Amniotic epithelial cell (primary cell): Measurements from ENCODE around the gene ENPP4.
"Not testable (repeated sequence)": the region's sequence is repeated elsewhere in the genome, so short reads cannot be mapped to it uniquely, and the experiment has no call there.

Experiments
- DNase-seq: peaks from one replicate; pipeline ENCODE4 v3.0.0-alpha.2; 2010; ENCODE audit warnings: low read depth

Gene ENPP4, protein sequence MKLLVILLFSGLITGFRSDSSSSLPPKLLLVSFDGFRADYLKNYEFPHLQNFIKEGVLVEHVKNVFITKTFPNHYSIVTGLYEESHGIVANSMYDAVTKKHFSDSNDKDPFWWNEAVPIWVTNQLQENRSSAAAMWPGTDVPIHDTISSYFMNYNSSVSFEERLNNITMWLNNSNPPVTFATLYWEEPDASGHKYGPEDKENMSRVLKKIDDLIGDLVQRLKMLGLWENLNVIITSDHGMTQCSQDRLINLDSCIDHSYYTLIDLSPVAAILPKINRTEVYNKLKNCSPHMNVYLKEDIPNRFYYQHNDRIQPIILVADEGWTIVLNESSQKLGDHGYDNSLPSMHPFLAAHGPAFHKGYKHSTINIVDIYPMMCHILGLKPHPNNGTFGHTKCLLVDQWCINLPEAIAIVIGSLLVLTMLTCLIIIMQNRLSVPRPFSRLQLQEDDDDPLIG

GRCh38 chr6:46129629-46130511 is at the start of gene ENPP4:
Gene ENPP4 (plus strand): TSS chr6:46129989. CDS start chr6:46139584, 9,595 bp downstream.
- peak; percentile 76 for DNase-seq

GRCh38 chr6:46080111-46080510 is 49.7 kb upstream of the ENPP4 start:
- no peak for DNase-seq

GRCh38 chr6:46085688-46086087 is 44.1 kb upstream of the ENPP4 start:
- DNase-seq: not testable (repeated sequence)

DNA sequence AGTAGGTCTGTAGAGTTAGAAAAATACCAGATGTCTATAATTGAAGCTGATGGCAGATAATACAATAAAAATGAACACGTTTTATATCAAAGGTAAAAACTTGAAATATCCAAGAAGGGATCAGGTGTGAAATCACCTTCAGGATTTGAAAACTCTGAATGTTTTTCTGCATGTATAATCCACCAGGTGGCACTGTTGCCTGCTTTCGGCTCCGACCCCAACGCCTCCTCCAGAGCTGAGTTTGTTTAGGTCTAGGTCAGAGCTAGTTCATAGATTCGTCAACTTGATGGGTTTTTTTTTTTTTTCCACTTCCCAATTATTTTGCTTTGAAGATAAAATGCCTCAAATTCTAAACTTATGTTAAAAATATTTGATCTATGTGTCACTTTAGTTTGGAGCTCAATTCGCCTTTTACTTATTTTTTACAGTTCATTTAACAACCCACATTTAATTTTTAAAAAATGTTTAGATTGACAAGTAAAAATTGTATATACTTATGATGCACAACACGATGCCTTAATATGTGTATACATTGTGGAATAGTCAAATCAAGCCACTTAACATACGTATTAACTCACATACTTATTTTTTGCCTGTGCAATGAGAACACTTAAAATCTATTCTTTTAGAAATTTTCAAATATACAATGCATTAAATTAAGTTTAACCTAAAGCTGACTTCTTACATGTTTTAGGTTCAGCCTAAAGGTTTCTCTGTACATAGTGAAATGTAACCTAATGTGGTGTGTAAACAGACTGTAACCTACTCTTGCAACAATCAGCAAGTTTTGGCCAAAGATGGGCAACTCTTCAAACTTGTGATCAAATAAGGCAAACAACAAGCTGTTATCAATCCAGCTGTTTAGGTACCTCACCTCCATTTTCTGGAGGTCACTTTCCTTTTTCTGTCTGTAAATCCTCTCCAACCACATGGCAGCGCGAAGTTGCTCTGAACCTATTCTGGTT is 39.4 kb upstream of the ENPP4 start:
- DNase-seq: peak; percentile 42

DNA sequence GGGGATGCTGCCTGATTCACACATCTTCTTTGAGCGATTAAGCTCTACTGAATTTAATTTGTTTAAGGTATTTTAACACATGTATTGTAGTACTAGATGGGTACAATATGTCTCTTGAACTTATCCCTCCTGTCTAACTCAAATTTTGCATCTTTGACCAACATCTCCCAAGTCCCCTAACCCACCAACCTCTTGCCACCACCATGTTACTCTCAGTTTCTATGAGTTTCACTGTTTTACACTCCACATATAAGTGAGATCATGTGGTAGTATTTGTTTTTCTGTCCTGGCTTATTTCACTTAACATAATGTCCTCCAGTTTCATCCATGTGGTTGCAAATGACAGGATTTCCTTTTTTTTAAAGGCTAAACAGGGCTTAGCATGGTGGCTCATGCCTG is 38.7 kb upstream of the ENPP4 start:
- DNase-seq: no peak

GRCh38 chr6:46095251-46095650 is 34.5 kb upstream of the ENPP4 start:
- DNase-seq: no peak

DNA sequence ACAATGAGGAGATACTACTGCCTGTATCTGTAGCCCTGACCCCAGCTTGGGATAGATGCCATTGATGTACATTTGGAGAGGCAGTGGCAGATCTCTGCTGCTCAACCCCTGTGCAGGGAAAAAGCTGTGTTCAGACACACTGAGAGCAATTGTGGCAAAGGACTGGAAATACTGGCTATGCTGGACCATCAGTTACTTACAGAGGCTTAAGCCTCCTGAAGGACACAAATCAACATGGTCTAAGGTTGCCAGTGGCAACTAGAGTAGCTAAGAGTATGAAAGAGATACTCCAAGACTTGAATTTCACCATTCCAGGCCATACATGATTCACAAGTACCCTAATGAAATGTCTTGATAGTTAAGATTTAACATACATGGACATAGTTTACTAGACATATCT is 32.4 kb upstream of the ENPP4 start:
- no peak for DNase-seq

- DNase-seq: no peak
Observed at GRCh38 chr6:46098678-46099077, 31.1 kb upstream of the ENPP4 start.

DNA sequence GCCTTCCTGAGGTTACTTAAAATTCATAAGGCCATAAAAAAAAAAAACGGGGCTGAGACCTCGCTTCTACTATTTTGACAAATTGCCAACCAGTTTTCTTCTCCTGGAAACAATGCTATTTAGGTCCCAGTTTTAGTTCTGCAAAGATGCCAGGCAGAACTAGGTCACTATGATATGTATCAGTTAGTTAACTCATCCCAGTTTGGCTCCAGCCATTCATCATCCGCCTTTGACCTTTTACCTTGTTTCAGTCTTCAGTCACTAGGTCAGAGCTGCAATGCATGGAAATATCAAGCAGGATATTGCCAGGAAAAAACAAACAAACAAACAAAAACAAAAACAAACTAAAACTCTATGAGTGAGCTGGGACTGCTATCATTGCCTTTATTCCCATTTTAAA is 29.8 kb upstream of the ENPP4 start:
- no peak for DNase-seq

GRCh38 chr6:46102123-46102522 is 27.7 kb upstream of the ENPP4 start:
- no peak for DNase-seq

GRCh38 chr6:46103441-46104115 is 26.2 kb upstream of the ENPP4 start:
- no peak for DNase-seq

DNA sequence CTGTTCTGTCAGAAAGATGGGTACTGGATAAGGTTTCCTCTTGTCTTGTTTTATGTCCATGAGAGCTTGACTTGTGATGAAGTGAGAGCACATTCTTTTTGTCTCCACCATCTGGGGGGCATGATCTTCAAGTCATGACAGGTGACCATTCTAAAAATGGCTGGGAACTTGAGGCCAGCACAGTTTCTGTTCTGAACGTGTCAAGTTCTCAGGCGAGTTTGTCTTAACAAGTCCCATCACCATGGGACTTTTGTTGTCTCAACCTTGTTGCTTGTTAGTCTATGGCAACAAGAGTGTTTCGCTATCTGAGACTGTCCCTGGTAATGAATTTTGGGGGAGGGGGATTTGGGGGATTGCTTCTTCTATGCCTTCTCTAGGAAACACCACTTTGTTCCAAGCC is 25.6 kb upstream of the ENPP4 start:
- DNase-seq: no peak

DNA sequence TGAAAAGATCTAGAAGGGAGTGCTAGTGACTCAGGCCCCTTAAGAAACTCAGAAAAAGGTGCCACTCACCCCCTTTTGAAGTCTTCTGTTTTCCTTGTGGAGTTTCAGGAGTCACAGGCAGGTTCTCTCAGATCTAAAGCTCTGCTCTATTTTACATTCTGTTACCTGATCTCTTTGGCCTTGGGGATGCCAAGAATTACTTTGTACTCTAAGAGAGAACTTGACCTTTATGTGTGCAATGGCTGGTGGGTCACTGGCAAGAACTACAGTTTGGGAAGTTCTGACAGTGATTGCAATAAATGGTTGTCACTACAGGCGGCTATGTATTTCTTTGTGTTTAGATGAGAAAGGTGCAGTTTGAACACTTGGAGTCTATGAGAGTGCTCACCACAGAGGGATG is 24.2 kb upstream of the ENPP4 start:
- no peak for DNase-seq

GRCh38 chr6:46113370-46113769 is 16.4 kb upstream of the ENPP4 start:
- no peak for DNase-seq

- no peak for DNase-seq
Observed at GRCh38 chr6:46115634-46116033, 14.2 kb upstream of the ENPP4 start.

DNA sequence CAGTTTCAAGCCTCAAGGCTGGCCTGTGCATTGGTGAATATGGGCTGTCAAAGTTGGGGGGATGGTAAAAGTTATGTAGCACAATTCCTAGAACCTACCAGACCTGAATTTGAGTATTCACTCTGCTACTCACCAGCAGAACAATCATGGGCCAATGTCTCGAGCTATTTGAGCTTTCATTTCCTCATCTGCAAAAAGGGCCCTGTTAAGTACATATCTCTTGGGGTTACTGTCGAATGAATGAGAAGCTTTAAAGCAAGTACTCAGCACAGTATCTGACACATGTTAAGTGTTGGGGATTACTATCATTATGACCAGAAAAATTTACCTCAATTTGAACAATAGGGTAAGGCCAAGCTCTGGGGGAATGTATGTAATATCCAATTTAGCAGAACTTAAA is 13.5 kb upstream of the ENPP4 start:
- DNase-seq: no peak

GRCh38 chr6:46118157-46118556 is 11.6 kb upstream of the ENPP4 start:
- no peak for DNase-seq

DNA sequence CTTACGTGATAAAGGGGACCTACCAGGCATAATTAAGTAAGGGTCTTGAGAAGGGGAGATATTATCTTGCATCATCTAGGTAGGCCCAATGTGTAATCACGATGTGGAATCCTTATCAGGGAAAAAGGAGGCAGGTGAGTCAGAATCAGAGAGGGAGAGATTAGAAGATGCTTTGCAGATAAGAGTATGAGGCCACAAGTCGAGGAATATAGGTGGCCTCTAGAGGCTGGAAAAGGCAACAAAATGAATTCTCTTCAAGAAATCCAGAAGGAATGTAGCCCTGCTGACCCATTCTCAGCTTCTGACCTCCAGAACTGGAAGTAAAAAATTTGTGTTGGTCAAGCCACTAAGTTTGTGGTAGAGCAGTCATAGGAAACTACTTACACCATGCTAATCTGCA is 11.0 kb upstream of the ENPP4 start:
- DNase-seq: peak; percentile 10

DNA sequence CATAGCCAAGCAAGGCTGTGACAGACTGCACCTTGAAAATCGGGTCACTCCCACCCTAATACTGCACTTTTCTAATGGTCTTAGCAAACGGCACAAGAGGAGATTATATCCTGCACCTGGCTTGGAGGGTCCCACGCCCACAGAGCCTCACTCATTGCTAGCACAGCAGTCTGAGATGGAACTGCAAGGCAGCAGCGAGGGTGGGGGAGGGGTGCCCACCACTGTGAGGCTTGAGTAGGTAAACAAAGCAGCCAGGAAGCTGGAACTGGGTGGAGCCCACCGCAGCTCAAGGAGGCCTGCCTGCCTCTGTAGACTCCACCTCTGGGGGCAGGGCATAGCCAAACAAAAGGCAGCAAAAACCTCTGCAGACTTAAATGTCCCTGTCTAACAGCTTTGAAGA is 10.1 kb upstream of the ENPP4 start:
- DNase-seq: not testable (repeated sequence)

- DNase-seq: no peak
Observed at GRCh38 chr6:46128476-46128875, 1.3 kb upstream of the ENPP4 start.

GRCh38 chr6:46129291-46129628 is 529 bp upstream of the ENPP4 start:
- DNase-seq: no peak
